GM18526 (cell line): Measurements from ENCODE around the gene FMNL1.

Source experiments
- POLR2A ChIP-seq: IDR thresholded peaks from 3 replicates; pipeline ENCODE4 v1.6.1; 2011; ENCODE audit not compliant: insufficient read length; ENCODE audit errors: extremely low read depth

Gene FMNL1

GRCh38 chr17:45276031-45276430 lies 54.3 kb downstream of the FMNL1 start:
- no peak for TF ChIP-seq POLR2A

GRCh38 chr17:45277216-45277849 lies 55.6 kb downstream of the FMNL1 start:
- no peak for TF ChIP-seq POLR2A

- TF ChIP-seq POLR2A: no peak
Observed at GRCh38 chr17:45277992-45278391, 56.3 kb downstream of the FMNL1 start.

- no peak for TF ChIP-seq POLR2A
Observed at GRCh38 chr17:45279898-45280297, 58.2 kb downstream of the FMNL1 start.

GRCh38 chr17:45282683-45283644 lies 61.3 kb downstream of the FMNL1 start:
- no peak for TF ChIP-seq POLR2A

GRCh38 chr17:45283711-45284110 lies 62.0 kb downstream of the FMNL1 start:
- TF ChIP-seq POLR2A: no peak

- TF ChIP-seq POLR2A: no peak
Observed at GRCh38 chr17:45284176-45285140, 62.8 kb downstream of the FMNL1 start.

- no peak for TF ChIP-seq POLR2A
Observed at GRCh38 chr17:45286286-45286685, 64.6 kb downstream of the FMNL1 start.

- no peak for TF ChIP-seq POLR2A
Observed at GRCh38 chr17:45287526-45288500, 66.1 kb downstream of the FMNL1 start.

GRCh38 chr17:45288825-45289224 lies 67.1 kb downstream of the FMNL1 start:
- TF ChIP-seq POLR2A: no peak

- no peak for TF ChIP-seq POLR2A
Observed at GRCh38 chr17:45289301-45290268, 67.9 kb downstream of the FMNL1 start.

- no peak for TF ChIP-seq POLR2A
Observed at GRCh38 chr17:45290269-45290765, 68.6 kb downstream of the FMNL1 start.
